SK-N-SH (cell line): ENCODE measurements around the gene APBA3. TPM values are rescaled to one million over a fixed set of nuclear protein-coding genes. Genes with fewer than 3 reads are reported as not detected.

Source experiments
- CTCF ChIA-PET: fragments of 300-600, 350-600 bp; formaldehyde crosslinking; extraction: SDS; loops from one replicate; lab custom pipeline; 2021; lab: Yijun Ruan, JAX
- POLR2A ChIA-PET: fragments of 350-600 bp; sonication (Branson Sonifier 250); formaldehyde crosslinking; extraction: SDS; loops from one replicate; lab custom pipeline; 2020; ENCODE audit warnings: antibody characterized with exemption, inconsistent platforms; lab: Yijun Ruan, JAX
- DNase-seq: peaks from one replicate; pipeline ENCODE4 v3.0.0; 2012
- H2AFZ ChIP-seq: fragments of 200-600 bp; sonication (generic); 2 replicates; pipeline ENCODE4 v1.8.1; 2016; ENCODE audit warnings: antibody characterized with exemption, mild to moderate bottlenecking, low read depth
- H3F3A ChIP-seq: fragments of 200-600 bp; sonication (generic); replicated peaks from 2 replicates; pipeline ENCODE3; 2016; ENCODE audit warnings: antibody characterized with exemption, mild to moderate bottlenecking; ENCODE audit not compliant: insufficient read depth
- H3K27ac ChIP-seq, 2 experiments: fragments of 200-500 bp in 1 of 2; fragments of 200-600 bp in 1 of 2; sonication (Bioruptor generic) in 1 of 2; sonication (generic), shearing (Covaris generic) in 1 of 2; 2 replicates each; pipeline versions ENCODE4 v1.5.1 to v1.6.1; 2014 to 2016; ENCODE audit warnings: low read depth in 2 of 2, inconsistent platforms in 1 of 2, low read length in 1 of 2, mild to moderate bottlenecking in 1 of 2, mixed read lengths in 1 of 2
- H3K27me3 ChIP-seq: fragments of 200-600 bp; sonication (generic), shearing (Covaris generic); 2 replicates; pipeline ENCODE4 v1.6.1; 2016; ENCODE audit warnings: mixed run types; ENCODE audit not compliant: insufficient read depth
- H3K36me3 ChIP-seq, 2 experiments: fragments of 200-500 bp in 1 of 2; fragments of 200-600 bp in 1 of 2; sonication (Bioruptor generic) in 1 of 2; sonication (generic) in 1 of 2; replicated peaks in 1 of 2; 2 replicates each; pipeline versions ENCODE3 to v1.5.1; 2014 to 2016; ENCODE audit warnings: low read length in 1 of 2, mild to moderate bottlenecking in 1 of 2; ENCODE audit not compliant: insufficient read depth in 2 of 2, control insufficient read depth in 1 of 2
- H3K4me1 ChIP-seq, 2 experiments: fragments of 200-500 bp in 1 of 2; fragments of 200-600 bp in 1 of 2; sonication (Bioruptor generic) in 1 of 2; sonication (generic), shearing (Covaris generic) in 1 of 2; 2 replicates each; pipeline versions ENCODE4 v1.5.1 to v1.6.1; 2014 to 2016; ENCODE audit warnings: low read depth in 1 of 2, low read length in 1 of 2, mixed run types in 1 of 2; ENCODE audit not compliant: insufficient read depth in 2 of 2, control insufficient read depth in 1 of 2
- H3K4me2 ChIP-seq: fragments of 200-600 bp; sonication (generic), shearing (Covaris generic); 2 replicates; pipeline ENCODE4 v1.6.1; 2017; ENCODE audit warnings: mixed run types
- H3K4me3 ChIP-seq, 2 experiments: fragments of 200-500 bp in 1 of 2; fragments of 200-600 bp in 1 of 2; sonication (Bioruptor generic) in 1 of 2; sonication (generic), shearing (Covaris generic) in 1 of 2; 2 replicates each; pipeline versions ENCODE4 v1.5.1 to v1.8.1; 2014 to 2016; ENCODE audit warnings: low read depth in 2 of 2, inconsistent platforms in 1 of 2, low read length in 1 of 2, mild to moderate bottlenecking in 1 of 2, mixed read lengths in 1 of 2, moderate library complexity in 1 of 2
- H3K79me2 ChIP-seq: fragments of 200-600 bp; sonication (generic); 2 replicates; pipeline ENCODE4 v1.8.1; 2017; ENCODE audit warnings: mild to moderate bottlenecking; ENCODE audit not compliant: insufficient read depth
- H3K9ac ChIP-seq: fragments of 200-600 bp; sonication (generic); 2 replicates; pipeline ENCODE4 v1.6.1; 2017; ENCODE audit warnings: mixed run types
- H3K9me2 ChIP-seq: fragments of 200-600 bp; sonication (generic); 2 replicates; pipeline ENCODE4 v1.6.1; 2017; ENCODE audit warnings: mixed run types
- H3K9me3 ChIP-seq: fragments of 200-600 bp; sonication (generic); 2 replicates; pipeline ENCODE4 v1.6.1; 2017; ENCODE audit warnings: mixed run types, mild to moderate bottlenecking, moderate library complexity
- H4K20me1 ChIP-seq: fragments of 200-600 bp; sonication (generic); 2 replicates; pipeline ENCODE4 v1.6.1; 2017; ENCODE audit warnings: mild to moderate bottlenecking, mixed run types; ENCODE audit not compliant: insufficient read depth
- CHD2 ChIP-seq: fragments of 150-350 bp; IDR thresholded peaks from 2 replicates; pipeline ENCODE4 v1.6.1; 2018; ENCODE audit warnings: low read length; ENCODE audit not compliant: partially characterized antibody
- ELF1 ChIP-seq: IDR thresholded peaks from 2 replicates; pipeline ENCODE4 v1.4.0; 2012
- EP300 ChIP-seq, 2 experiments: IDR thresholded peaks; 2 replicates each; pipeline versions ENCODE4 v1.4.0 to v1.6.1; 2012; ENCODE audit warnings: borderline replicate concordance in 1 of 2, low read depth in 1 of 2, low read length in 1 of 2
- FOXM1 ChIP-seq: IDR thresholded peaks from 2 replicates; pipeline ENCODE4 v1.4.0; 2012; ENCODE audit warnings: low read depth, mild to moderate bottlenecking
- GABPA ChIP-seq: IDR thresholded peaks from 2 replicates; pipeline ENCODE4 v1.4.0; 2012; ENCODE audit warnings: low read depth, mild to moderate bottlenecking
- GATA2 ChIP-seq: sonication (generic); formaldehyde crosslinking; IDR thresholded peaks from 2 replicates; pipeline ENCODE4 v1.5.0; 2020; ENCODE audit warnings: mild to moderate bottlenecking, missing genetic modification reagents
- JUND ChIP-seq: IDR thresholded peaks from 2 replicates; pipeline ENCODE4 v1.4.0; 2012
- MXI1 ChIP-seq: IDR thresholded peaks from 2 replicates; pipeline ENCODE4 v1.6.1; 2012; ENCODE audit warnings: mild to moderate bottlenecking, low read depth, low read length, improper control_type of control experiment
- RCOR1 ChIP-seq: fragments of 150-350 bp; IDR thresholded peaks from 2 replicates; pipeline ENCODE4 v1.6.1; 2017; ENCODE audit warnings: antibody characterized with exemption, low read length
- RFX5 ChIP-seq: IDR thresholded peaks from 2 replicates; pipeline ENCODE4 v1.6.1; 2012; ENCODE audit warnings: mild to moderate bottlenecking, improper control_type of control experiment, low read length
- SIN3A ChIP-seq: IDR thresholded peaks from 2 replicates; pipeline ENCODE4 v1.6.1; 2012; ENCODE audit warnings: low read depth, mild to moderate bottlenecking, low read length, moderate library complexity, borderline replicate concordance
- TCF12 ChIP-seq: IDR thresholded peaks from 2 replicates; pipeline ENCODE4 v1.4.0; 2012
- YY1 ChIP-seq: IDR thresholded peaks from 2 replicates; pipeline ENCODE4 v1.4.0; 2012; ENCODE audit warnings: low read depth, mild to moderate bottlenecking
- WGBS: methylation state at CpG from one replicate; pipeline ENCODE4 v1.1.6; 2017; ENCODE audit warnings: low lambda C conversion rate; 5-methylcytosine and 5-hydroxymethylcytosine counted together
- polyA plus RNA-seq, 3 experiments: library from polyadenylated mRNA; depleted of rRNA; stranded (reverse); fragments of >200 nt; gene quantifications; 2 replicates each; pipeline ENCODE4 v1.2.3, GENCODE V29; 2012
- TF ChIP-seq, protein P1 (sequence below): IDR thresholded peaks from 2 replicates; pipeline ENCODE4; 2012
- TF ChIP-seq, protein P2 (sequence below): fragments of 150-350 bp; IDR thresholded peaks from 2 replicates; pipeline ENCODE4 v1.6.1; 2017; ENCODE audit warnings: antibody characterized with exemption, low read length, low read depth, borderline replicate concordance
- TF ChIP-seq, protein P3 (sequence below): IDR thresholded peaks from 2 replicates; pipeline ENCODE4 v1.4.0; 2012; ENCODE audit warnings: low read depth, borderline replicate concordance
- TF ChIP-seq, protein P4 (sequence below): fragments of 200-600 bp; sonication (generic); IDR thresholded peaks from 2 replicates; pipeline ENCODE4 v1.6.1; 2017; ENCODE audit warnings: antibody characterized with exemption, mild to moderate bottlenecking, moderate library complexity
- TF ChIP-seq, protein P5 (sequence below): IDR thresholded peaks from 2 replicates; pipeline ENCODE4 v1.4.0; 2012; ENCODE audit warnings: low read depth, borderline replicate concordance

Gene APBA3
- polyA plus RNA-seq, 1 of the 3 experiments (the other 2 are of a cell fraction), result 10.6 TPM

DNA sequence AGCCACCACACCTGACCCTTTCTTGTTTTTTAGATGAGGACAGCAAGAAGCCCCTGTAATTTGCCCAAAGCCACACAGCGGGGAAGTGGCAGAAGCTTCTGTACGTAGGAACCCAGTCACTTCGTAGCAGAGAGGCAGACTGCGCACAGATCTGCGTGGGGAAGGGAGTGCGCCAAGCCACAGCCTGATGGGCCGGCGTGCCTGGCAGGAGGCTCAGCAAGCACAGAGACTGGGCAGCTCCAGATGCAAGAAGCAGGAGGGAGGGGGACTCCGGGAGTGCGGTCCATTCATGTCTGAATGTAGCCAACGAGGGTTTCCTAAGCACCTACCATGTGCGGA lies 53.7 kb downstream of the APBA3 start:
- no peaks in the 10 kb centered on the region; a peak in 1 of 4 replicates for H3K4me1 ChIP-seq
- no peaks in the 10 kb centered on the region for H3F3A ChIP-seq
- H3K27me3 ChIP-seq, result peaks cover 28% of the 10 kb centered on the region
- H3K36me3 ChIP-seq, result no peaks in the 10 kb centered on the region
- 43% methylated on average over 8 of the region's 12 CpGs for WGBS
- no peak overlapping the region for H3K4me3 ChIP-seq
- H3K9ac ChIP-seq, result no peak overlapping the region
- no peaks in the 10 kb centered on the region for H3K79me2 ChIP-seq
- no peaks in the 10 kb centered on the region for H4K20me1 ChIP-seq
- TF ChIP-seq ELF1 (no peak), TCF12 (no peak), FOXM1 (no peak), RCOR1 (no peak), RFX5 (no peak), JUND (no peak), EP300 (IDR thresholded peaks at IDR 0.05; ENCODE audit: borderline replicate concordance in 1 of 2, low read depth in 1 of 2, low read length in 1 of 2) (no peak)
- TF ChIP-seq, protein P1, sequence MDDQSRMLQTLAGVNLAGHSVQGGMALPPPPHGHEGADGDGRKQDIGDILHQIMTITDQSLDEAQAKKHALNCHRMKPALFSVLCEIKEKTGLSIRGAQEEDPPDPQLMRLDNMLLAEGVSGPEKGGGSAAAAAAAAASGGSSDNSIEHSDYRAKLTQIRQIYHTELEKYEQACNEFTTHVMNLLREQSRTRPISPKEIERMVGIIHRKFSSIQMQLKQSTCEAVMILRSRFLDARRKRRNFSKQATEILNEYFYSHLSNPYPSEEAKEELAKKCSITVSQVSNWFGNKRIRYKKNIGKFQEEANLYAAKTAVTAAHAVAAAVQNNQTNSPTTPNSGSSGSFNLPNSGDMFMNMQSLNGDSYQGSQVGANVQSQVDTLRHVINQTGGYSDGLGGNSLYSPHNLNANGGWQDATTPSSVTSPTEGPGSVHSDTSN, result no peak
- TF ChIP-seq, protein P2, sequence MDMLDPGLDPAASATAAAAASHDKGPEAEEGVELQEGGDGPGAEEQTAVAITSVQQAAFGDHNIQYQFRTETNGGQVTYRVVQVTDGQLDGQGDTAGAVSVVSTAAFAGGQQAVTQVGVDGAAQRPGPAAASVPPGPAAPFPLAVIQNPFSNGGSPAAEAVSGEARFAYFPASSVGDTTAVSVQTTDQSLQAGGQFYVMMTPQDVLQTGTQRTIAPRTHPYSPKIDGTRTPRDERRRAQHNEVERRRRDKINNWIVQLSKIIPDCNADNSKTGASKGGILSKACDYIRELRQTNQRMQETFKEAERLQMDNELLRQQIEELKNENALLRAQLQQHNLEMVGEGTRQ, result no peak
- TF ChIP-seq, protein P3, sequence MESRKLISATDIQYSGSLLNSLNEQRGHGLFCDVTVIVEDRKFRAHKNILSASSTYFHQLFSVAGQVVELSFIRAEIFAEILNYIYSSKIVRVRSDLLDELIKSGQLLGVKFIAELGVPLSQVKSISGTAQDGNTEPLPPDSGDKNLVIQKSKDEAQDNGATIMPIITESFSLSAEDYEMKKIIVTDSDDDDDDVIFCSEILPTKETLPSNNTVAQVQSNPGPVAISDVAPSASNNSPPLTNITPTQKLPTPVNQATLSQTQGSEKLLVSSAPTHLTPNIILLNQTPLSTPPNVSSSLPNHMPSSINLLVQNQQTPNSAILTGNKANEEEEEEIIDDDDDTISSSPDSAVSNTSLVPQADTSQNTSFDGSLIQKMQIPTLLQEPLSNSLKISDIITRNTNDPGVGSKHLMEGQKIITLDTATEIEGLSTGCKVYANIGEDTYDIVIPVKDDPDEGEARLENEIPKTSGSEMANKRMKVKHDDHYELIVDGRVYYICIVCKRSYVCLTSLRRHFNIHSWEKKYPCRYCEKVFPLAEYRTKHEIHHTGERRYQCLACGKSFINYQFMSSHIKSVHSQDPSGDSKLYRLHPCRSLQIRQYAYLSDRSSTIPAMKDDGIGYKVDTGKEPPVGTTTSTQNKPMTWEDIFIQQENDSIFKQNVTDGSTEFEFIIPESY, result no peak
- H3K4me2 ChIP-seq, result no peak overlapping the region
- H3K9me2 ChIP-seq, result no peaks in the 10 kb centered on the region
- ChIA-PET CTCF (interaction anchor here (0.6 to 4.6 kb wide), 12 partner anchors 9 to 163 kb away, joined by 3 to 27 read pairs (median 8); no protein-coding TSS in a partner anchor), POLR2A (no interaction called here)
- DNase-seq, result peak; percentile 23
- no peak overlapping the region for H3K27ac ChIP-seq
- no peak overlapping the region for H2AFZ ChIP-seq
- H3K9me3 ChIP-seq, result no peaks in the 10 kb centered on the region

DNA sequence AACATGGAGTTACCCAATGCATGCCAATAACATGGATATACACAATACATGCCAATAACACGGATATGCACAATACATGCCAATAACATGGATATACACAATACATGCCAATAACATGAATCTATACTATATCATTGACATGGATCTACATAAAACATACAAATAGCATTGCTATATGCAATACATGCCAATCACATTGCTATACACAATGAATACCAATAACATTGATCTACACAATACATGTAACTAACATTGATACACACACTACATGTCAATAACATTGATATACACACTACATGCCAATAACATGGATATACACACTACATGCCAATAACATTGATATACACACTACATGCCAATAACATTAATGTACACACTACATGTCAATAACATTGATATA lies 60.3 kb downstream of the APBA3 start:
- ChIA-PET POLR2A (no interaction called here), CTCF (interaction anchor here (0.7 to 3.0 kb wide), 7 partner anchors 10 to 790 kb away, joined by 3 to 39 read pairs (median 5); no protein-coding TSS in a partner anchor)
- Histone ChIP-seq H3K27ac (no peak overlapping the region), H3K4me3 (no peak overlapping the region), H3F3A (peaks cover 6% of the 10 kb centered on the region), H3K79me2 (peaks cover 33% of the 10 kb centered on the region), H3K9ac (no peak overlapping the region), H3K27me3 (peaks cover 6% of the 10 kb centered on the region; the same call in 1 of the 2 replicates), H3K9me2 (no peaks in the 10 kb centered on the region), H3K36me3 (no peaks in the 10 kb centered on the region), H3K9me3 (no peaks in the 10 kb centered on the region), H3K4me1 (peaks cover 0 to 14% of the 10 kb centered on the region in 2 experiments; a peak in 1 of 4 replicates), H4K20me1 (peaks cover 27% of the 10 kb centered on the region), H2AFZ (no peak overlapping the region), H3K4me2 (no peak overlapping the region)
- no peak for DNase-seq
- no peak for TF ChIP-seq MXI1
- TF ChIP-seq JUND, result no peak
- TF ChIP-seq CHD2, result no peak
- TF ChIP-seq EP300 (IDR thresholded peaks at IDR 0.05; ENCODE audit: borderline replicate concordance in 1 of 2, low read depth in 1 of 2, low read length in 1 of 2), result no peak
- no peak for TF ChIP-seq SIN3A
- TF ChIP-seq, protein P4, sequence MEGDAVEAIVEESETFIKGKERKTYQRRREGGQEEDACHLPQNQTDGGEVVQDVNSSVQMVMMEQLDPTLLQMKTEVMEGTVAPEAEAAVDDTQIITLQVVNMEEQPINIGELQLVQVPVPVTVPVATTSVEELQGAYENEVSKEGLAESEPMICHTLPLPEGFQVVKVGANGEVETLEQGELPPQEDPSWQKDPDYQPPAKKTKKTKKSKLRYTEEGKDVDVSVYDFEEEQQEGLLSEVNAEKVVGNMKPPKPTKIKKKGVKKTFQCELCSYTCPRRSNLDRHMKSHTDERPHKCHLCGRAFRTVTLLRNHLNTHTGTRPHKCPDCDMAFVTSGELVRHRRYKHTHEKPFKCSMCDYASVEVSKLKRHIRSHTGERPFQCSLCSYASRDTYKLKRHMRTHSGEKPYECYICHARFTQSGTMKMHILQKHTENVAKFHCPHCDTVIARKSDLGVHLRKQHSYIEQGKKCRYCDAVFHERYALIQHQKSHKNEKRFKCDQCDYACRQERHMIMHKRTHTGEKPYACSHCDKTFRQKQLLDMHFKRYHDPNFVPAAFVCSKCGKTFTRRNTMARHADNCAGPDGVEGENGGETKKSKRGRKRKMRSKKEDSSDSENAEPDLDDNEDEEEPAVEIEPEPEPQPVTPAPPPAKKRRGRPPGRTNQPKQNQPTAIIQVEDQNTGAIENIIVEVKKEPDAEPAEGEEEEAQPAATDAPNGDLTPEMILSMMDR, result no peak
- TF ChIP-seq GABPA, result no peak
- no peak for TF ChIP-seq YY1
- TF ChIP-seq, protein P3, result no peak
- no peak for TF ChIP-seq TCF12
- no peak for TF ChIP-seq RFX5
- TF ChIP-seq GATA2 (CRISPR knock-in tag), result no peak
- TF ChIP-seq, protein P5, sequence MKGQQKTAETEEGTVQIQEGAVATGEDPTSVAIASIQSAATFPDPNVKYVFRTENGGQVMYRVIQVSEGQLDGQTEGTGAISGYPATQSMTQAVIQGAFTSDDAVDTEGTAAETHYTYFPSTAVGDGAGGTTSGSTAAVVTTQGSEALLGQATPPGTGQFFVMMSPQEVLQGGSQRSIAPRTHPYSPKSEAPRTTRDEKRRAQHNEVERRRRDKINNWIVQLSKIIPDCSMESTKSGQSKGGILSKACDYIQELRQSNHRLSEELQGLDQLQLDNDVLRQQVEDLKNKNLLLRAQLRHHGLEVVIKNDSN, result no peak
- 5% methylated on average over 1 of the region's 1 CpG for WGBS
